Left cardiac atrium (tissue), 2 donors: ENCODE measurements around the gene C16orf90. TPM values are rescaled to one million over a fixed set of nuclear protein-coding genes. Genes with fewer than 3 reads are reported as not detected.

Experiments used
- microRNA-seq, 2 donors: library from miRNA; unstranded; fragments of <30 nt; microRNA quantifications; one replicate each; pipeline ENCODE4 v1.2.0, GENCODE V29; 2020
- total RNA-seq, 2 donors: library from RNA; stranded (reverse); fragmentation: NEBNext Ultra II Directional; extraction: Animal tissue kit (Norgen Biotek cat#: 25700); gene quantifications; one replicate each; pipeline ENCODE4 v1.2.1, GENCODE V29; 2021
- donor health status: DM: no; HTN: yes; CAD: no; lungs with severe emphysema.
- donor health status: DM: yes; HTN: yes; CAD: no.

Gene C16orf90
- total RNA-seq, 2 donors from 2014 or later, result not detected

Small RNA genes lying within 50 kb of the gene (microRNA-seq; reads per million reads assigned to microRNA genes)
- gene MIR6126, result 0 reads per million in 2 donors

Other genes with a start within 250 kb of the C16orf90 start
- gene MEFV, start 238.9 kb downstream of the C16orf90 start, total RNA-seq, result 1 to 10 TPM; 1.8 to 1.9 TPM
- gene ZNF263, start 212.0 kb downstream of the C16orf90 start, total RNA-seq, result 10 to 100 TPM in 1 of 2 donors, 1 to 10 TPM in 1; 9.0 to 19.2 TPM
- gene TIGD7, start 190.1 kb downstream of the C16orf90 start, total RNA-seq, result 1 to 10 TPM; 6.3 to 9.8 TPM
- 10 to 100 TPM; 16.4 to 23.0 TPM for gene ZNF75A, start 190.0 kb downstream of the C16orf90 start, total RNA-seq
- under 1 TPM in 1 of 2 donors, not detected in 1; 0.18 TPM for gene OR2C1, start 139.6 kb downstream of the C16orf90 start, total RNA-seq
- gene ZSCAN32, start 94.5 kb downstream of the C16orf90 start, total RNA-seq, result 1 to 10 TPM; 7.1 to 9.4 TPM
- gene ZNF174, start 94.3 kb downstream of the C16orf90 start, total RNA-seq, result 1 to 10 TPM; 8.6 TPM
- 1 to 10 TPM; 1.4 to 2.3 TPM for gene ZNF597, start 52.0 kb downstream of the C16orf90 start, total RNA-seq
- 10 to 100 TPM; 35.4 to 38.2 TPM for gene NAA60, start 51.8 kb downstream of the C16orf90 start, total RNA-seq
- 10 to 100 TPM; 15.4 to 16.0 TPM for gene CLUAP1, start 5.5 kb upstream of the C16orf90 start, total RNA-seq
- 1 to 10 TPM in 1 of 2 donors, under 1 TPM in 1; 0.81 to 1.0 TPM for gene NLRC3, start 81.9 kb upstream of the C16orf90 start, total RNA-seq
- 1 to 10 TPM; 2.5 to 2.8 TPM for gene SLX4, start 116.1 kb upstream of the C16orf90 start, total RNA-seq
- gene DNASE1, start 159.2 kb upstream of the C16orf90 start, total RNA-seq, result 1 to 10 TPM; 3.0 to 5.8 TPM
- 100 to 1,000 TPM in 1 of 2 donors, 10 to 100 TPM in 1; 85.7 to 120 TPM for gene TRAP1, start 222.0 kb upstream of the C16orf90 start, total RNA-seq